Measurements from ENCODE around the gene DOK6. TPM values are rescaled to one million over a fixed set of nuclear protein-coding genes. Genes with fewer than 3 reads are reported as not detected.

Gene DOK6
- total and polyA plus RNA-seq, 2 of the 13 experiments (the other 11 are each of a cell fraction or from before 2014, with no cell fraction given), result 17.0 to 17.2 TPM

DNA sequence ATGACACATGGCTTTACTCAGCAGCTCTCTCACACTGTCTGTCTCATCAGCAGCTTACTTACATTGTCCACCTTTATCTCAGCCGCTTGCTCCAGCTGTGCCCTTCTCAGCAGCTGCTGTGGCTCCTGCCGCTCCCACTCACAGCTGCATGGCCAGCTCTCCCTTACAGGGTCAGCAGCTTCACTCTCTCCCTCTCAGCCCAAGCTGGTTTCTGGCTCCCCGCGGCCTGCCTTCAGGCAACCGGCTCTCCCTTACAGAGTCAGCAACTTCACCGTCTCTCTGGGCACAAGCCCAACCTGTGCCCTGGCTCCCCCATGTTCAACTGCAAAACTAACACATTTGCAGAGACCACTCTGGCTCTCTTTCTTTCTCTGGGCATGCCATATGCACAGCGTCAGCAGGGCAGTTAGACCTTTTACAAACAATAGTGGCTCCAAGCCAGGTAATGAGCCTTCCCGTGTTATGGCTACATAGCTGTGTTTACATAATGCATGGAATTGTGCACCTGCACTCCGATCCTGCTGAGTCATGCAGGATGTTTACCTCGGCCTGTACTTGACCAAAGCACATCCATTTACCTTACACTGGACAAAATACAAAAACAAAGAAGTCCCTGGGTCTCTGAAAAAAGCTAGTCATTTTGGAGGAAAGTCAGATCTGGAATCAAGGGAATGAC is 167.3 kb downstream of the DOK6 start (continued):
- TF ChIP-seq ZBTB21 (CRISPR knock-in tag; IDR thresholded peaks at IDR 0.05) (no peak), KDM2A (CRISPR knock-in tag; IDR thresholded peaks at IDR 0.05; ENCODE audit: borderline replicate concordance, low read depth) (no peak), JDP2 (CRISPR knock-in tag; IDR thresholded peaks at IDR 0.05; ENCODE audit: borderline replicate concordance) (no peak), FOSL1 (CRISPR knock-in tag; IDR thresholded peaks at IDR 0.05; ENCODE audit: borderline replicate concordance) (peak; percentile 61; the same call in 1 of the 2 replicates), AGO2 (optimal IDR thresholded peaks at IDR 0.05; ENCODE audit: low read depth, low read length) (no peak), GATAD2A (CRISPR knock-in tag; IDR thresholded peaks at IDR 0.05) (peak; percentile 69)
- TF ChIP-seq, protein P1, sequence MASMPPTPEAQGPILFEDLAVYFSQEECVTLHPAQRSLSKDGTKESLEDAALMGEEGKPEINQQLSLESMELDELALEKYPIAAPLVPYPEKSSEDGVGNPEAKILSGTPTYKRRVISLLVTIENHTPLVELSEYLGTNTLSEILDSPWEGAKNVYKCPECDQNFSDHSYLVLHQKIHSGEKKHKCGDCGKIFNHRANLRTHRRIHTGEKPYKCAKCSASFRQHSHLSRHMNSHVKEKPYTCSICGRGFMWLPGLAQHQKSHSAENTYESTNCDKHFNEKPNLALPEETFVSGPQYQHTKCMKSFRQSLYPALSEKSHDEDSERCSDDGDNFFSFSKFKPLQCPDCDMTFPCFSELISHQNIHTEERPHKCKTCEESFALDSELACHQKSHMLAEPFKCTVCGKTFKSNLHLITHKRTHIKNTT (CRISPR knock-in tag; IDR thresholded peaks at IDR 0.05), result no peak
- TF ChIP-seq, protein P2, sequence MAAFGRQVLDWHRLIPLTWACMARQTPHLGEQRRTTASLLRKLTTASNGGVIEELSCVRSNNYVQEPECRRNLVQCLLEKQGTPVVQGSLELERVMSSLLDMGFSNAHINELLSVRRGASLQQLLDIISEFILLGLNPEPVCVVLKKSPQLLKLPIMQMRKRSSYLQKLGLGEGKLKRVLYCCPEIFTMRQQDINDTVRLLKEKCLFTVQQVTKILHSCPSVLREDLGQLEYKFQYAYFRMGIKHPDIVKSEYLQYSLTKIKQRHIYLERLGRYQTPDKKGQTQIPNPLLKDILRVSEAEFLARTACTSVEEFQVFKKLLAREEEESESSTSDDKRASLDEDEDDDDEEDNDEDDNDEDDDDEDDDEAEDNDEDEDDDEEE (CRISPR knock-in tag; IDR thresholded peaks at IDR 0.05), result no peak
- TF ChIP-seq, protein P3, sequence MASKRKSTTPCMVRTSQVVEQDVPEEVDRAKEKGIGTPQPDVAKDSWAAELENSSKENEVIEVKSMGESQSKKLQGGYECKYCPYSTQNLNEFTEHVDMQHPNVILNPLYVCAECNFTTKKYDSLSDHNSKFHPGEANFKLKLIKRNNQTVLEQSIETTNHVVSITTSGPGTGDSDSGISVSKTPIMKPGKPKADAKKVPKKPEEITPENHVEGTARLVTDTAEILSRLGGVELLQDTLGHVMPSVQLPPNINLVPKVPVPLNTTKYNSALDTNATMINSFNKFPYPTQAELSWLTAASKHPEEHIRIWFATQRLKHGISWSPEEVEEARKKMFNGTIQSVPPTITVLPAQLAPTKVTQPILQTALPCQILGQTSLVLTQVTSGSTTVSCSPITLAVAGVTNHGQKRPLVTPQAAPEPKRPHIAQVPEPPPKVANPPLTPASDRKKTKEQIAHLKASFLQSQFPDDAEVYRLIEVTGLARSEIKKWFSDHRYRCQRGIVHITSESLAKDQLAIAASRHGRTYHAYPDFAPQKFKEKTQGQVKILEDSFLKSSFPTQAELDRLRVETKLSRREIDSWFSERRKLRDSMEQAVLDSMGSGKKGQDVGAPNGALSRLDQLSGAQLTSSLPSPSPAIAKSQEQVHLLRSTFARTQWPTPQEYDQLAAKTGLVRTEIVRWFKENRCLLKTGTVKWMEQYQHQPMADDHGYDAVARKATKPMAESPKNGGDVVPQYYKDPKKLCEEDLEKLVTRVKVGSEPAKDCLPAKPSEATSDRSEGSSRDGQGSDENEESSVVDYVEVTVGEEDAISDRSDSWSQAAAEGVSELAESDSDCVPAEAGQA (IDR thresholded peaks at IDR 0.05; ENCODE audit: low read depth), result 0 out of 2 replicates have a peak, but pooled peaks have one; percentile 31
- TF ChIP-seq, protein P3 (CRISPR knock-in tag; IDR thresholded peaks at IDR 0.05; ENCODE audit: borderline replicate concordance), result no peak
- TF ChIP-seq, protein P4, sequence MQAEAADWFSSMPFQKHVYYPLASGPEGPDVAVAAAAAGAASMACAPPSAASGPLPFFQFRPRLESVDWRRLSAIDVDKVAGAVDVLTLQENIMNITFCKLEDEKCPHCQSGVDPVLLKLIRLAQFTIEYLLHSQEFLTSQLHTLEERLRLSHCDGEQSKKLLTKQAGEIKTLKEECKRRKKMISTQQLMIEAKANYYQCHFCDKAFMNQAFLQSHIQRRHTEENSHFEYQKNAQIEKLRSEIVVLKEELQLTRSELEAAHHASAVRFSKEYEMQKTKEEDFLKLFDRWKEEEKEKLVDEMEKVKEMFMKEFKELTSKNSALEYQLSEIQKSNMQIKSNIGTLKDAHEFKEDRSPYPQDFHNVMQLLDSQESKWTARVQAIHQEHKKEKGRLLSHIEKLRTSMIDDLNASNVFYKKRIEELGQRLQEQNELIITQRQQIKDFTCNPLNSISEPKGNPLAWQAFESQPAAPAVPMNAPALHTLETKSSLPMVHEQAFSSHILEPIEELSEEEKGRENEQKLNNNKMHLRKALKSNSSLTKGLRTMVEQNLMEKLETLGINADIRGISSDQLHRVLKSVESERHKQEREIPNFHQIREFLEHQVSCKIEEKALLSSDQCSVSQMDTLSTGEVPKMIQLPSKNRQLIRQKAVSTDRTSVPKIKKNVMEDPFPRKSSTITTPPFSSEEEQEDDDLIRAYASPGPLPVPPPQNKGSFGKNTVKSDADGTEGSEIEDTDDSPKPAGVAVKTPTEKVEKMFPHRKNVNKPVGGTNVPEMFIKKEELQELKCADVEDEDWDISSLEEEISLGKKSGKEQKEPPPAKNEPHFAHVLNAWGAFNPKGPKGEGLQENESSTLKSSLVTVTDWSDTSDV (CRISPR knock-in tag; IDR thresholded peaks at IDR 0.05), result no peak
- TF ChIP-seq, protein P5, sequence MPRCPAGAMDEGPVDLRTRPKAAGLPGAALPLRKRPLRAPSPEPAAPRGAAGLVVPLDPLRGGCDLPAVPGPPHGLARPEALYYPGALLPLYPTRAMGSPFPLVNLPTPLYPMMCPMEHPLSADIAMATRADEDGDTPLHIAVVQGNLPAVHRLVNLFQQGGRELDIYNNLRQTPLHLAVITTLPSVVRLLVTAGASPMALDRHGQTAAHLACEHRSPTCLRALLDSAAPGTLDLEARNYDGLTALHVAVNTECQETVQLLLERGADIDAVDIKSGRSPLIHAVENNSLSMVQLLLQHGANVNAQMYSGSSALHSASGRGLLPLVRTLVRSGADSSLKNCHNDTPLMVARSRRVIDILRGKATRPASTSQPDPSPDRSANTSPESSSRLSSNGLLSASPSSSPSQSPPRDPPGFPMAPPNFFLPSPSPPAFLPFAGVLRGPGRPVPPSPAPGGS (CRISPR knock-in tag; IDR thresholded peaks at IDR 0.05), result no peak
- TF ChIP-seq, protein P6, sequence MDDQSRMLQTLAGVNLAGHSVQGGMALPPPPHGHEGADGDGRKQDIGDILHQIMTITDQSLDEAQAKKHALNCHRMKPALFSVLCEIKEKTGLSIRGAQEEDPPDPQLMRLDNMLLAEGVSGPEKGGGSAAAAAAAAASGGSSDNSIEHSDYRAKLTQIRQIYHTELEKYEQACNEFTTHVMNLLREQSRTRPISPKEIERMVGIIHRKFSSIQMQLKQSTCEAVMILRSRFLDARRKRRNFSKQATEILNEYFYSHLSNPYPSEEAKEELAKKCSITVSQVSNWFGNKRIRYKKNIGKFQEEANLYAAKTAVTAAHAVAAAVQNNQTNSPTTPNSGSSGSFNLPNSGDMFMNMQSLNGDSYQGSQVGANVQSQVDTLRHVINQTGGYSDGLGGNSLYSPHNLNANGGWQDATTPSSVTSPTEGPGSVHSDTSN (CRISPR knock-in tag; IDR thresholded peaks at IDR 0.05; ENCODE audit: borderline replicate concordance), result no peak
